Measurements from ENCODE around the gene PFKL. TPM values are rescaled to one million over a fixed set of nuclear protein-coding genes. Genes with fewer than 3 reads are reported as not detected.

Gene PFKL
- total RNA-seq, 1 donor from 2014 or later: 66.6 TPM

DNA sequence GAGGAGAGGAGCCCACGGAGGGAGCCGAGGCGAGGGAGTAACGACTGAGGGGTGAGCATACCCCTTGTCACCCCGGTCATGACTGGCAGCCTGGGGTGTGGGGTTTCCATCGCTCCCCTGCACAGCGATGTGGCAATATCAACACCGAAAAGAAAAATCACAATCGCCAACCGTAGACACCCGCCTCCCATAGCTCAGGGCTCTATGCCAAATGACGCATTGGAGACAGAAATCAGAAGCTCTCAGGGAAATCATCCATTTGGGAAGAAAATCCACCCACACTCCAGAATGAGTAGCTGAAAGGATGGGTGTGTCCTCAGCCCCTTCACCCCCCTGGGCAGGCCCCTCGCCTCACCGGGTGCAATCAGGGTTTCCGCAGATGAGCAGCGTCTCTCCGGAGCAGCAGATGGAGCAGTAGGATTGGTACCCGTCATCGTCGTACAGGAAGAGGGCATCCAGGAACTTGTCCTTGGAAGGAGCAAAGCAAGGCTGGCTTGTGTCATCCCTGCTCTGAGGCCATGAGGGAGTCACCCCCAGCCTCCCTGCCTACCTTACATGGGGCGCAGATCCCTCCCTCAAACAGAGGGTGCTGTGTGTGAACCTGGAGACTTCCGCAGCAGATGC is 40.7 kb upstream of the PFKL start:
- Mint-ChIP-seq H3K4me1 (ENCODE audit: unreplicated experiment) (peaks cover 3% of the 10 kb centered on the region), H3K4me3 (ENCODE audit: unreplicated experiment) (peak overlapping the region; percentile 37), H3K27ac (ENCODE audit: unreplicated experiment) (no peak overlapping the region), H3K36me3 (ENCODE audit: low read depth, unreplicated experiment) (no peaks in the 10 kb centered on the region), H3K27me3 (ENCODE audit: unreplicated experiment) (no peaks in the 10 kb centered on the region), H3K9me3 (ENCODE audit: unreplicated experiment) (no peaks in the 10 kb centered on the region)
- TF ChIP-seq, protein P1, sequence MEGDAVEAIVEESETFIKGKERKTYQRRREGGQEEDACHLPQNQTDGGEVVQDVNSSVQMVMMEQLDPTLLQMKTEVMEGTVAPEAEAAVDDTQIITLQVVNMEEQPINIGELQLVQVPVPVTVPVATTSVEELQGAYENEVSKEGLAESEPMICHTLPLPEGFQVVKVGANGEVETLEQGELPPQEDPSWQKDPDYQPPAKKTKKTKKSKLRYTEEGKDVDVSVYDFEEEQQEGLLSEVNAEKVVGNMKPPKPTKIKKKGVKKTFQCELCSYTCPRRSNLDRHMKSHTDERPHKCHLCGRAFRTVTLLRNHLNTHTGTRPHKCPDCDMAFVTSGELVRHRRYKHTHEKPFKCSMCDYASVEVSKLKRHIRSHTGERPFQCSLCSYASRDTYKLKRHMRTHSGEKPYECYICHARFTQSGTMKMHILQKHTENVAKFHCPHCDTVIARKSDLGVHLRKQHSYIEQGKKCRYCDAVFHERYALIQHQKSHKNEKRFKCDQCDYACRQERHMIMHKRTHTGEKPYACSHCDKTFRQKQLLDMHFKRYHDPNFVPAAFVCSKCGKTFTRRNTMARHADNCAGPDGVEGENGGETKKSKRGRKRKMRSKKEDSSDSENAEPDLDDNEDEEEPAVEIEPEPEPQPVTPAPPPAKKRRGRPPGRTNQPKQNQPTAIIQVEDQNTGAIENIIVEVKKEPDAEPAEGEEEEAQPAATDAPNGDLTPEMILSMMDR (IDR thresholded peaks at IDR 0.05; ENCODE audit: unreplicated experiment): no peak
- no peak for DNase-seq (ENCODE audit: low spot score)

DNA sequence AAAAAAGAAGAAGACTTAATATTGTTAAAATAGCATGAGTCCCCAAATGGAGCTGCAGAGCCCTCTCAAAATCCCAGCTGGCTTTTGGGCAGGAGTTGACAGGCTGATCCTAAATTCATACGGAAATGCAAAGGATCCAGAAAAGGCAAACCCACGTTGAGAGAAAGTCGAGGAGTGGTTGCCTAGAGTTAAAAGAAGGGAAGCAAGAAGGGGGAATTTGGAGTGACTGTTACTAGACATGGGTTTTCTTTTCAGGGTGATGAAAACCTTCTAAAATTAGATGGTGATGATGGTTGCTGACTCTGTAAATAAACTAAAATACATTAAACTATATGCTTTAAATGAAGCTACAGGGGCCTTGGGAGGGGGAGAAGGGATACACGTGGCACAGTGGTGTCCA is 39.8 kb upstream of the PFKL start:
- H3K36me3 Mint-ChIP-seq (ENCODE audit: low read depth, unreplicated experiment): no peaks in the 10 kb centered on the region
- H3K4me3 Mint-ChIP-seq (ENCODE audit: unreplicated experiment): no peak overlapping the region
- no peaks in the 10 kb centered on the region for H3K4me1 Mint-ChIP-seq (ENCODE audit: unreplicated experiment)
- TF ChIP-seq, protein P1 (IDR thresholded peaks at IDR 0.05; ENCODE audit: unreplicated experiment): no peak
- no peaks in the 10 kb centered on the region for H3K27me3 Mint-ChIP-seq (ENCODE audit: unreplicated experiment)
- no peaks in the 10 kb centered on the region for H3K9me3 Mint-ChIP-seq (ENCODE audit: unreplicated experiment)
- DNase-seq (ENCODE audit: low spot score): no peak
- H3K27ac Mint-ChIP-seq (ENCODE audit: unreplicated experiment): no peak overlapping the region

DNA sequence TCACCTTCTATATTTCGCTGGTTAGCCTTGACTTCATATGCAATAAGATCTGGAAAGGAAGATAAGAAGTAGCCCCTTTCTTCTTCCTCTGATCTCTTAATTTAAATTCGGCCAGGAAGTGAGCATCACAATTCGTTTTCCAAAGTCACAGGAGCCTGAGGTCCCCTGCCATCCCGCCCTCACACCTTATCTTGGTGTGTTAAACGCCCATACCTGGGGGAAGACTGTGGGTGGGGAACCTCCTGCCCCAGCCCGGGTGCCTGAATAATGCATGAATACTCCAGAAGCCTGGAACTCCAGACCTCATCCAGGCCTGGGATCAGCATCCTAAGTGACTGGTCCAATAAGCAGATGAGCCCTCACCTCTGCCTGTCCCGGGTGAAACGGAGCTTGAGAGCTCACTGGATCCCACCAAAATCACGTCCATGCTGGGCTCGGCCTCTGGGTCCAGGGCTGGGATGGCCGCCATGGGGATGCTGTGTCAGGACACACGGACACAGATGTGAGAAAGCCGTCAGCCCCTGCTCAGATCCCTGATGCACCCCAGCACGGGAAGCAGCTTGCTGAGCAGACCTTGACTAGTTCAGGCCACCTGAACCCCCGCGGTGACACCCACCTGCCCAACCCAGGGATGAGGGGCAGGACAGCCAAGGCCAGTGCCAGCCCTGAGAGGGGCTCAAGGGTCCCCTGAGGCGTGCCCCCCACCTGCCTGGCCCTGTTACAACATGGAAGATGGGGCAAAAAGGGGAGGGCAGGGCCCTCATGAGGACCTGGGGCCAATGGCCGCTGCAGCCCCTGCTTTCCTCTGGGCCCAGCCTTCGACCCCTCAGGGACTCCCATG is 38.8 kb upstream of the PFKL start:
- Mint-ChIP-seq H3K4me3 (ENCODE audit: unreplicated experiment) (no peak overlapping the region), H3K27ac (ENCODE audit: unreplicated experiment) (no peak overlapping the region), H3K9me3 (ENCODE audit: unreplicated experiment) (no peaks in the 10 kb centered on the region), H3K27me3 (ENCODE audit: unreplicated experiment) (no peaks in the 10 kb centered on the region), H3K4me1 (ENCODE audit: unreplicated experiment) (no peaks in the 10 kb centered on the region), H3K36me3 (ENCODE audit: low read depth, unreplicated experiment) (no peaks in the 10 kb centered on the region)
- DNase-seq (ENCODE audit: low spot score): no peak
- TF ChIP-seq, protein P1 (IDR thresholded peaks at IDR 0.05; ENCODE audit: unreplicated experiment): no peak

DNA sequence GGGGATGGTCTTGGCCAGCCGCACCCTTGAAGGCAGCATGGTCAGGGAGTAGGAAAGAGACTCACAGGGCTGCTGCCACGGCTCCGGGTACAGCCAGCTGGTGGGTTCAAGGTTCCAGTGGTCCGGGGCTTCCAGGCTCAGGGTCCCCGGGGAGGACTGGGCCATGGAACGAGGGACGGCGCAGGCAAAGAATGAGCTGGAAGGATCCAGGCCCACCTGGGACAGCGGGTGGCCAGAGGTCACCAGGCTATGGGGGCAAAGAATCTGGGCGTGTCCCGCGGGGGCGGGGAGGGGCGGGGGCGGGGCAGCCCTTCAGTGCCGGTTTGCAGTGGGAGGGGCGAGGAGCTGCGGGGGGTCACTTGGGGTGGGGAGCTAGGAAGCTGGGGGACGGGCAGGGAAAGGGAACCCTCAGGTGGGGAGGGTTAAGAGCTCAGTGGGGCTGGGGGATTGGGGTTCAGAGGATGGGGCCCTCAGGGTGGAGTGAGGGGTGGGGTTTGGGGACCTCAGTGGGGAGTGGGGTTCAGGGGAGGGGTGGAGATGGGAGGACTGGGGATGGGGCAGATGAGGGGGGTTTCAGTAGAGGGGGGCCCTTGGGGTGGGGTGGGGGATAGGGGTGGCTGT is 38.1 kb upstream of the PFKL start, which contains the start of gene DNMT3L:
TSS of gene DNMT3L (minus strand) at position 223 of the 621 bp plus-strand sequence. CDS start 638 bp downstream, outside the sequence.
- no peaks in the 10 kb centered on the region for H3K4me1 Mint-ChIP-seq (ENCODE audit: unreplicated experiment)
- no peaks in the 10 kb centered on the region for H3K36me3 Mint-ChIP-seq (ENCODE audit: low read depth, unreplicated experiment)
- H3K27ac Mint-ChIP-seq (ENCODE audit: unreplicated experiment): no peak within 1 kb of the TSS
- TF ChIP-seq, protein P1 (IDR thresholded peaks at IDR 0.05; ENCODE audit: unreplicated experiment): no peak
- H3K9me3 Mint-ChIP-seq (ENCODE audit: unreplicated experiment): no peaks in the 10 kb centered on the region
- no peak for DNase-seq (ENCODE audit: low spot score)
- no peaks in the 10 kb centered on the region for H3K27me3 Mint-ChIP-seq (ENCODE audit: unreplicated experiment)
- H3K4me3 Mint-ChIP-seq (ENCODE audit: unreplicated experiment): no peak within 1 kb of the TSS
